ENCODE data around the gene TMPRSS9. TPM values are rescaled to one million over a fixed set of nuclear protein-coding genes. Genes with fewer than 3 reads are reported as not detected.

The TMPRSS9 gene
- total RNA-seq, 4 donors from 2014 or later = 0.13 to 0.78 TPM; not detected in 2

GRCh38 chr19:2408247-2408646, 48.2 kb downstream of the TMPRSS9 start:
- Histone ChIP-seq H3K36me3 (no peaks in the 10 kb centered on the region), H3K4me1 (no peaks in the 10 kb centered on the region), H3K9me3 (no peaks in the 10 kb centered on the region), H3K4me3 (replicated peaks in 1 of 3) (no peak overlapping the region), H3K27me3 (no peaks in the 10 kb centered on the region), H3K27ac (no peak overlapping the region)
- intact Hi-C loops (cut with DNase I) = no loop called here
- DNase-seq = no peak
- WGBS, 2 donors = 91 to 93% methylated on average over 18 to 22 of the region's 25 CpGs
- no peak for TF ChIP-seq CTCF (IDR thresholded peaks at IDR 0.05)
- no peak for TF ChIP-seq POLR2A (IDR thresholded peaks at IDR 0.05)

- Histone ChIP-seq H3K4me3 (replicated peaks in 1 of 3) (no peak overlapping the region), H3K27me3 (no peaks in the 10 kb centered on the region), H3K36me3 (no peaks in the 10 kb centered on the region), H3K27ac (no peak overlapping the region), H3K9me3 (no peaks in the 10 kb centered on the region), H3K4me1 (no peaks in the 10 kb centered on the region)
- no peak for DNase-seq
- TF ChIP-seq POLR2A (IDR thresholded peaks at IDR 0.05) (no peak), CTCF (IDR thresholded peaks at IDR 0.05) (no peak)
- 88 to 92% methylated on average over 7 of the region's 7 CpGs for WGBS, 2 donors
- intact Hi-C loops (cut with DNase I) = no loop called here
Observed at GRCh38 chr19:2409352-2409912, 49.4 kb downstream of the TMPRSS9 start.

GRCh38 chr19:2410023-2410422, 50.0 kb downstream of the TMPRSS9 start:
- no peaks in the 10 kb centered on the region for H3K4me1 ChIP-seq
- no peak overlapping the region for H3K27ac ChIP-seq
- no peak for TF ChIP-seq CTCF (IDR thresholded peaks at IDR 0.05)
- TF ChIP-seq POLR2A (IDR thresholded peaks at IDR 0.05) = no peak
- 93 to 99% methylated on average over 5 to 7 of the region's 7 CpGs for WGBS, 2 donors
- no peak for DNase-seq
- H3K27me3 ChIP-seq = no peaks in the 10 kb centered on the region
- H3K9me3 ChIP-seq = no peaks in the 10 kb centered on the region
- intact Hi-C loops (cut with DNase I) = no loop called here
- H3K4me3 ChIP-seq (replicated peaks in 1 of 3) = no peak overlapping the region
- no peaks in the 10 kb centered on the region for H3K36me3 ChIP-seq

- TF ChIP-seq POLR2A (IDR thresholded peaks at IDR 0.05) (no peak), CTCF (IDR thresholded peaks at IDR 0.05) (no peak)
- Histone ChIP-seq H3K4me3 (replicated peaks in 1 of 3) (no peak overlapping the region), H3K9me3 (no peaks in the 10 kb centered on the region), H3K4me1 (no peaks in the 10 kb centered on the region), H3K27ac (no peak overlapping the region), H3K36me3 (no peaks in the 10 kb centered on the region), H3K27me3 (no peaks in the 10 kb centered on the region)
- 93 to 95% methylated on average over 8 of the region's 8 CpGs for WGBS, 2 donors
- DNase-seq = no peak
- intact Hi-C loops (cut with DNase I) = no loop called here
Observed at GRCh38 chr19:2411709-2412108, 51.6 kb downstream of the TMPRSS9 start.

GRCh38 chr19:2412449-2412848, 52.4 kb downstream of the TMPRSS9 start:
- intact Hi-C loops (cut with DNase I) = no loop called here
- Histone ChIP-seq H3K4me1 (no peaks in the 10 kb centered on the region), H3K36me3 (no peaks in the 10 kb centered on the region), H3K27ac (no peak overlapping the region), H3K9me3 (no peaks in the 10 kb centered on the region), H3K4me3 (replicated peaks in 1 of 3) (no peak overlapping the region), H3K27me3 (no peaks in the 10 kb centered on the region)
- DNase-seq = no peak
- 60 to 67% methylated on average over 2 of the region's 2 CpGs for WGBS, 2 donors
- TF ChIP-seq POLR2A (IDR thresholded peaks at IDR 0.05) (no peak), CTCF (IDR thresholded peaks at IDR 0.05) (no peak)

Data from thyroid gland (tissue), 4 donors.